ENCODE measurements around the gene FRS2. TPM values are rescaled to one million over a fixed set of nuclear protein-coding genes. Genes with fewer than 3 reads are reported as not detected.

FRS2 gene, protein sequence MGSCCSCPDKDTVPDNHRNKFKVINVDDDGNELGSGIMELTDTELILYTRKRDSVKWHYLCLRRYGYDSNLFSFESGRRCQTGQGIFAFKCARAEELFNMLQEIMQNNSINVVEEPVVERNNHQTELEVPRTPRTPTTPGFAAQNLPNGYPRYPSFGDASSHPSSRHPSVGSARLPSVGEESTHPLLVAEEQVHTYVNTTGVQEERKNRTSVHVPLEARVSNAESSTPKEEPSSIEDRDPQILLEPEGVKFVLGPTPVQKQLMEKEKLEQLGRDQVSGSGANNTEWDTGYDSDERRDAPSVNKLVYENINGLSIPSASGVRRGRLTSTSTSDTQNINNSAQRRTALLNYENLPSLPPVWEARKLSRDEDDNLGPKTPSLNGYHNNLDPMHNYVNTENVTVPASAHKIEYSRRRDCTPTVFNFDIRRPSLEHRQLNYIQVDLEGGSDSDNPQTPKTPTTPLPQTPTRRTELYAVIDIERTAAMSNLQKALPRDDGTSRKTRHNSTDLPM
- total RNA-seq (2014; rRNA removed; shearing (Covaris generic); ENCODE audit: low replicate concordance): 23.0 and 24.8 TPM in 2 replicates

DNA sequence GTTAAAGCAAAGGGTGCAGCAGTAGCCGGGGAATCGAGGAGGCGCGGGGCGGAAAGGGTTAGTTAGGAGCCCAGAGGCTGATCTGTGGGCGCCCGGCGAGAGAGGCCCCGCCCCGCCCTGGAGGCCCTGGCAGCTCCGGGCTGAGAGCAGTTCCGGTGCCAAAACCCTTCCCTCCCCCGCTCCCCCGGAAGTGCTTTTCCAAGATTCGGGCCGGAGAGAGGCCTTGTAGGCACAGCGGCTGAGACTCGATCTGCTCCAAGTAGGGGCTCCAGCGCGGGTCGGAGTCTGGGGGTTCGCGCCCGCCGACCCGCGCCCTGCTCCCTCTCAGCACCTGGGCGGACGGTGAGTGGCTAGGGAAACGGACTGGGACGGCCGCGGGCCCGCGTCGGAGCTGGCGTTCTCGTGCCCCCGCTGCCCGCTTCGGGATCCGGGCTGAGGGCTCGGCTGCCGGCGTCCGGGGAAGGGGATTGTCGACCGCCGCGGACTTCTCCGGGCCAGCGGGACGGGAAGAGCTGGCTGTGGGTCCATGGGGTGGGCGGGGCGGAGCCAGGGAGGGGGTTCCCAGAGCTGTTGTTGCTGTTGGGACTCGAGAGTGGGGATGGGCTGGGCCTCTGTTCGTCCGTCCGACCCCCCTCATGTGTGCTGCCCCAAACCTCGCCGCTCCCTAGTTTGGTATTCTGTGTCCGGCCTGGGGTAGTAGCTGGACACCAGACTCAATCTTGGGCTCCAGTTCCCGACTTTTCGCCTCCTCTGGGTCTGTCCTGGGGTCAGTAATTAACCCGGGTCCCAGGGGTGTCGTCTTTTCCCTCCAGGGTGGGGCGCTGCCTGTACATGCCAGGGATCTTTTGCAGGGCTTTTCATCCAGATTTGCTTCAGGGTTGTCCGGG, at the start of gene FRS2:
Gene FRS2, plus strand, starts transcription at position 200 of the 887 bp plus-strand sequence. CDS start 98,643 bp downstream, outside the sequence.
- DNase-seq: peak; percentile 94
- Histone ChIP-seq H3K36me3 (peaks cover 6% of the 10 kb centered on the region; the same call in 1 of the 2 replicates), H3K4me3 (peak within 1 kb of the TSS; percentile 93), H3K27me3 (no peaks in the 10 kb centered on the region), H3K9me3 (no peaks in the 10 kb centered on the region)

DNA sequence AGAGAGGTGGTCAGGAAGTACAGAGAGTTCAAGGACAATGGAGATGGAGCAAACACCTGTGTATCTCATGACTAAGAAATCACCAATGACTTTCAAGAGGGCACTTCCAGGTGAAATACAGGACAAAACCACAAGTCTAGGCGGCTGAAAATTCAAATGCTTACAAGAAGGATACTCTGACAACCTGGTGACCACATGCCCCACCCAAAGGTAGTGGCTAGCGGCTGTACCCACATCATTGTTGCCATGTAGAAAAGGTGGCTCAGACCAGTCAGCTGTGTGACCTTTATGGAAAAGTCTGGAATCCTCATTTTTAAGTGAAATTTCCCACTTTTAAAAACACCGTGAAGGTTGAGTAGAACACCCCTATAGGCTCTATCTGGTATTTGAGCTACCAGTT, 48.6 kb upstream of the FRS2 start:
- H3K9me3 ChIP-seq: no peaks in the 10 kb centered on the region

DNA sequence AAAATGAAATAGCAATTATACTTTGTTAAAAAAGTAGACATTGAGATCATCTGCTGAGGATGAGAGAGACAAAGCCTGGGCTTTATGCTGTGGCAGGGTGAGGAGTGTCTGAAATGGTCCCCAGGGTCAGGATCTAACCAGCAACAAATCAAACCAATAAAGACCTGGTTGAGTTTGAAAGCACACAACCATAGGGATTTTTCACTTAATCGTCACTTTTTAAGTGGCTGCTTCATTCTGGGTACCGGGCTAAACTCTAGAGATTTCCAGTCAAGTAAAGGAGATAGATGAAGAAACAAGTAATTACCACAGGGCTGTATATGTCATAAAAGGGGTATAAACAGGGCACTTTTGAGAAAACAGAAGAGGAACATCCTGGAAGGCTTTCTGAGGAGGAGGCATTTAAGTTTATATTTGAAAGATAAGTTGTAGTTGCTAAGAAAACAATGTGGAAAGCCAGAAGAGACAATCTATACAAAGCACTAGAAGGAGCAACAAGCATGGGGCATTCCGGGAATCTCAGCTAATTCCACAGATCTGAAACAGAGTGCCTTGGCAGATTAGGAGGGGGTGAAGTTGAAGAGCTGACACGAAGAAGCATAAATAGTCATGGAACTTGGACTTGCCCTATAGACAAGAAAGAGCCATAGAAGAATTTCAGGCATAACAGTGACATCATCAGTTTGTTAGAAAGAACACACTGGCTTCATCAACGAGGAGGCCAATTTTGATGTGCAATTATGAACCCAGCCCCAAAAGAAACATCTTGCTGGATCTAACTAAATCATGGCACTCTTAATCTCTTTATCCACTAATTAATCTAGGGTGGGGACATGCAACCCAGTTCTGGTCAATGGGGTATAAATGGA, 46.9 kb upstream of the FRS2 start:
- H3K27me3 ChIP-seq: no peaks in the 10 kb centered on the region
- no peak overlapping the region for H3K4me3 ChIP-seq
- no peaks in the 10 kb centered on the region for H3K36me3 ChIP-seq
- no peak for DNase-seq
- H3K9me3 ChIP-seq: no peaks in the 10 kb centered on the region

More for the DNA sequence above, 48.6 kb upstream of the FRS2 start:
- H3K4me3 ChIP-seq: no peak overlapping the region
- no peaks in the 10 kb centered on the region for H3K36me3 ChIP-seq
- DNase-seq: no peak
- no peaks in the 10 kb centered on the region for H3K27me3 ChIP-seq

DNA sequence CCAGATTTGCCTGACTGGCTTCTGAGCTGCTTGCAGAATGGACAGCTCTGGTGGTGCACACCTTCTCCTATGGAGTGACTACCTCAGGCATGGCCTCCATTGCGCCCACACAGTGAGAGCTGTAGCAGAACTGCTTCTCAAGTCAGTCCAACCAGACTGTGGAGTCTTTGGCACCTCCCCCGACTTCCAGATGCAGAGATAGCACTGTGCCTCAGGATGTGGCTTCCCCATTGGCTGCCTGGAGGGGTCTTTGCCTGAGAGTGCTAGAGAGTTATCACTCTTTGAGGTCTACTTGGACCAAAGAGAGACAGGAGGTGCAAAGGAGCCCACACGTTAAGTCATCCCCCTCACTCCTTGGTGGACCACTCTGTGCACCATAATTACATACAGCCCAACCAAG, 44.8 kb upstream of the FRS2 start:
- Histone ChIP-seq H3K27me3 (no peaks in the 10 kb centered on the region), H3K36me3 (no peaks in the 10 kb centered on the region), H3K4me3 (no peak overlapping the region), H3K9me3 (no peaks in the 10 kb centered on the region)
- DNase-seq: no peak

DNA sequence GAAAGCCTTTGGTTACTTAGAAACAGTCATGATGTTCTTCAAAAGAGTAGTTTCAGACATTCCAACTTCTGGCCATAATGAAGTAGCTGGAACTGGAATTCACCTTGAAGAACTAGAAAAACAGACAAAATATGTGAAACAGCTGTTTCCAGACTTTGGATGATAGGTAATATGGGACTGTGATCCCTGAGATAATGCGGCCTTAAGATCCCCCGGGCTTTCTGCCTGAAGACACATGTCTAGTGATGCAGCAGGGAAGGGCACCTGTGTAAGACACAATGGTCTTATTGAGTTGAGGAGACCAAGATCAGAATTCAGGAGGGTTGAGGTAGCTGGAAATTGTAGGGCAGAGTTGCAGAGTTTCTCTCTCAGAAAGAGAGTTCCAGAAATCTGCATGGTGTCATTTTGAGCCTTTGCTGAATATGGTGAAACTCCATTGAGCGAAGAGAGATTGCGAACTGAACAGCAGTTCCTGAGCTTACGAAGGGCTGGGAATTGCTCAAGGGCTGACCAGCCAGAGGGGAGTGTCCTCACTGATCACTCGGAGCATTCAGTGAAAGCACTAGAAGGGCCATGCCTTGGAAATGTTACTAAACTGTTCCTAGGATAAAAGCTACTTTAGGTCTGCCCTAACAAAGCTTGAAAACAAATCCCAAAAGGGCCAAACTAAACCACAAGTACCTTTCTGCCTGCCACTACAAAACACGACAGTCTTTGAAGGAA, 41.7 kb upstream of the FRS2 start:
- Histone ChIP-seq H3K9me3 (no peaks in the 10 kb centered on the region), H3K4me3 (no peak overlapping the region), H3K36me3 (no peaks in the 10 kb centered on the region), H3K27me3 (no peaks in the 10 kb centered on the region)
- no peak for DNase-seq

DNA sequence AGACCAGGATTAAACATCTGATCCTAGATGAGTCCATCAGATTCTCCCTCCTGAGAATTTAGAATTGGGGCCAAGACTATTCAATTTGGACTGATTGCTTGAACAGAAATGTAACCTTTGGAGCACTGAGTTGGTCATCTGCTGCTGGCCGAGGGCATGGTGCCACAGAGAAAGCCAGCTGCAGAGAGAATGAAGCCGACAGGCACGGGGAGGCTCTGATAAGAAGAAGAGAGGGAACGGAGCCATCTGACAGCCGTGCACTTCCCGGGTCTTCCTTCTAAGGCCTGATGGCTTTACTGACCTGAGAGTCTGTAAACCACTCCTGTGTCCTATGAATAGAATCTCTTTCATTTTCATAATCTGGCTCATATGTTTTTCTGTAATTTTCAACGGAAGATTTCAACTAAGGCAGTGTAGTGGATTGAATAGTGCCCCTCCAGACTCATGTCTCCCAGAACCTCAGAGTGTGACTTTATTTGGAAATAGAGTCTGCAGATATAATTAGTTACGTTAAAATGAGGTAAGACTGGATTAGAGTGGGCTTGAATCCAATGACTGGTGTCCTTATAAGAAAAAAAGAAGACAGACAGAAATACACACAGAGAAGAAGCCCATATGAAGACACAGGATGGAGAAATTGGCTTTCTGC, 39.1 kb upstream of the FRS2 start:
- Histone ChIP-seq H3K36me3 (no peaks in the 10 kb centered on the region), H3K4me3 (no peak overlapping the region), H3K27me3 (no peaks in the 10 kb centered on the region), H3K9me3 (no peaks in the 10 kb centered on the region)
- DNase-seq: no peak

DNA sequence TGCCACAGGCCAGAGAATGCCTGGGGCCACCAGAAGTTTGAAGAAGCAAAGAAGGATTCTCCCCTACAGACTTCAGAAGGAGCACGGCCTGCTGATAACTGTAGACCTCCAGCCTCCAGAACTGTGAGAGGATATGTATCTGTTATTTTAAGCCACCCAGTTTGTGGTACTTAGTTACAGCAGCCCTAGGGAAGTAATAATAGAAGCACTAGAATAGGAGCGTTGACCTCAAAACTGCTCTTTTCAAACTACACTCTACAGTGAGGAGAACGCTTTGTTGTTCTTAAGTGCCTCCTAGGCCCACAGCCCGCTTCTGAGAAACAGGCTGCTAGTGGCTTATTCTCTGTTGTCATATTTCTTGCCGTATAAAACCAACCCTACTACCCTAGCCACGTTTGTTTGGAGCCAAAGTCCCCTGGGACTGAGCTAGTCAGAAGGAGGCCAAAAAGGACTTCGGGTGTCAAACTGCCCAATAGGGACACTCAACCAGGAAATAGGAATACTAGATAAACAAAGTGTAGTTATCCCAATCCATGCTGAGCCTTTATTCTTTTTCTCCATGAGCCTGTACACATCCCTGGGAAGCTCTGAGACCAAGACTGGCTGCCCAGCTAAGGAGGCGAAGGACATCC, 38.5 kb upstream of the FRS2 start:
- Histone ChIP-seq H3K4me3 (no peak overlapping the region), H3K36me3 (no peaks in the 10 kb centered on the region), H3K27me3 (no peaks in the 10 kb centered on the region), H3K9me3 (no peaks in the 10 kb centered on the region)
- DNase-seq: no peak

DNA sequence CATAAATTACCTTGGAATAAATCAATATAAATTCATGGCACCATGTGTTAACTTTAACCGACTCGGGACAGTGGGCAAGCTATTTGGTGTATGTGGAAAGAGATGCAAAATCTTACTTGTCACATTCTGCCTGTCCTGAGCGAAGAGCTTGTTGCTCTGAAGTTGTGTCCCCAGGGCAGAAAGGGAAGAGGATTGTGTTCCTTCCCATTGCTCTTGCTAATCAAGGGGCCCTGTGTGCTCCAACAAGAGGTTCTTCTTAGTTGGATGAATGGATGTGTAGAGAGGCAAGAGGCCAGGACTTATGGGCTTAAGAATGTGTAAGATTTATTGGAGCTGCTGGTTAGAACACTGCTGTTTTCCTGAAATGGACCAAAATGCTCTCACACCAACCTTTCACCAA, 36.5 kb upstream of the FRS2 start:
- DNase-seq: no peak
- H3K9me3 ChIP-seq: no peaks in the 10 kb centered on the region
- H3K4me3 ChIP-seq: no peak overlapping the region
- no peaks in the 10 kb centered on the region for H3K36me3 ChIP-seq
- no peaks in the 10 kb centered on the region for H3K27me3 ChIP-seq

DNA sequence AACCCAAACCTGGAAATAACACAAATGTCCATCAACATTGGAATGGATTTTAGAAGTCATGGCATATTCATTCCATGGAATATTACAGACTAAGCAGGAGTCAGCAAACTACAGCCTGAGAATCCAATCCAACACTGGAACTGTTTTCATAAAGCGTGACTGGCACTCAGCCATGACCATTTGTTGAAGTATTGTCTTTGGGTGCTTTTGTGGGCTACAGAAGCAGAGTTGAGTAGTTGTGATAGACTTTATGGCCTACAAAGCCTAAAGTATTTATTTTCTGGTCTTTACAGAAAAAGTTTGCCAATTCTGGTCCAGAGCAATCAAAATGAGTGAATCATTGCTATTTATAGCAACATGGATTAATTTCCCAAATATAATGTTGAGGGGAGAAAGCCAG, 34.5 kb upstream of the FRS2 start:
- no peaks in the 10 kb centered on the region for H3K36me3 ChIP-seq
- H3K9me3 ChIP-seq: no peaks in the 10 kb centered on the region
- DNase-seq: peak; percentile 39
- no peak overlapping the region for H3K4me3 ChIP-seq
- H3K27me3 ChIP-seq: no peaks in the 10 kb centered on the region

DNA sequence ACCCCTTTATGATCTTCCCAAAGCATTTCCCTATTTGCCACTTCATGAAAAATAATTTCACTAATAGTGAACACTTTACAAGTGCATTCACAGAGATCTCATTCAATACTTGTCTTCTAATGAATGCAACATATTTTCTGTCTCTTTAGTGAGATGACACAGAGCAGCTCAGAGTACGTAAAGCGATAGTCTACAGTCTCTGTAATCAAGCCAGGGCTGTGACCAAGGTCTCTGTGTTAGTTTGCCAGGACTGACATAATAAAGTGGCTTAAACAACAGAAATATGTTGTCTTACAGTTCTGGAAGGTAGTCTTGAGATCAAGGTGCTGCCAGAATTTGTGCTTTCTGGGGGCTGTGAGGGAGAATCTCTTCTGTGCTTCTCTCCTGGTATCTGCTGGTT, 33.1 kb upstream of the FRS2 start:
- H3K27me3 ChIP-seq: no peaks in the 10 kb centered on the region
- H3K9me3 ChIP-seq: no peaks in the 10 kb centered on the region
- no peak overlapping the region for H3K4me3 ChIP-seq
- no peak for DNase-seq
- H3K36me3 ChIP-seq: no peaks in the 10 kb centered on the region

DNA sequence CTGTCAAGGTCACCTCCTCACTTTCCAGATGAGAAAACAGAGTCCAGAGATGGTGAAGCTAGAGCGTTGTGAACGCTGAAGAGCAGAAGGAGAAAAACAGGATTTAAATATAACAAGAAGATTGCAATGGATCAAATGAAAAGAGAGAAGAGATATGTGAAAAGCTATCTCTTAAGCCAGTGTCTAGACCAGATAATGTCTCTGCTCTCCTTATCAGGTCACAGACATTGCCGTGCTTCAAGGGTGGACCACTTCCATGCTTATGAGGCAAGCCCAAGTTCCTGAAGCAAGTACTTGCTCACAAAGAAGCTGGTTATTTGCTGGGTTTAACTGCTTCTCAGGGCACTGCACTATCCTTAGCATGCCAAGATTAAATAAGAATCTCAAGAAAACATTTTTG, 31.6 kb upstream of the FRS2 start:
- H3K4me3 ChIP-seq: no peak overlapping the region

DNA sequence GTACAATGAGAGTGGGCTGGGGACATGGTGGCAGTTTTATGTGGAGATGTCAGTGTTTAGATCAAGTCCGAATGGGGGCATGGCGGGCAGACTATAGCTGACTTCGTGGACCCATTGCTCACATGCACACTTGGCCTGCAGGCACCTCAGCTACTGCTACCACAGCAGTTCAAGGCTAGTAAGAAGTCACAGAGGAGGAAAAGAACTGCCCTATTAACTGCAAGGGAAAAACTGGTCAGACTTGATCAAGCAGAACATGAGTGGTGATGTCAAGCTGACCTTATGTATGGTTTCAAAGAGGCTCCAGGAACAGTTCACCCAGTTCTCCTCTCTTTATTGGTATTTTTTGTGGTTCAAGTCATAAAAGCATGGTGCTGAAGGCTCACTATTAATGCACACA, 30.2 kb upstream of the FRS2 start:
- Histone ChIP-seq H3K4me3 (no peak overlapping the region), H3K36me3 (no peaks in the 10 kb centered on the region), H3K27me3 (no peaks in the 10 kb centered on the region), H3K9me3 (peaks cover 2% of the 10 kb centered on the region)
- no peak for DNase-seq

More for the DNA sequence above, 31.6 kb upstream of the FRS2 start:
- Histone ChIP-seq H3K9me3 (peaks cover 2% of the 10 kb centered on the region; the same call in 1 of the 2 replicates), H3K27me3 (no peaks in the 10 kb centered on the region), H3K36me3 (no peaks in the 10 kb centered on the region)
- DNase-seq: no peak

DNA sequence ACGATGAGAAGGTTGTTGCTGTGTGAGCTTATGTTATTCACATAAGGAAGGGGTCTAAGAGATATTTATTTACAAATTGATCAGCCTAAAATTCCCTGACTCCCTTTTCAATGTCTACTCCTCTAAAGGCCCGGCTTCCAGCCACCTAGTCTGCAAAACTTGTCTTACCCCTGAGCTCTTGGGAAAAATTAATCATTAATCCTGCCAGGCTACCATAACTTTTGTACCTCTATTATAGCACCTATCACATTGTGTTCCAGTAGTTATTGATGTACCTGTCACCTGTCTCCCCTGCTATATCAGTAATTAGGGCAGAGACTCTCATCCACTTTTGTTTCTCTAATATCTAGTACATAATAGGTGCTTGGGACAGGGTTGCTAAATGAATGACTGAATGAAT, 29.3 kb upstream of the FRS2 start:
- H3K9me3 ChIP-seq: peaks cover 2% of the 10 kb centered on the region

DNA sequence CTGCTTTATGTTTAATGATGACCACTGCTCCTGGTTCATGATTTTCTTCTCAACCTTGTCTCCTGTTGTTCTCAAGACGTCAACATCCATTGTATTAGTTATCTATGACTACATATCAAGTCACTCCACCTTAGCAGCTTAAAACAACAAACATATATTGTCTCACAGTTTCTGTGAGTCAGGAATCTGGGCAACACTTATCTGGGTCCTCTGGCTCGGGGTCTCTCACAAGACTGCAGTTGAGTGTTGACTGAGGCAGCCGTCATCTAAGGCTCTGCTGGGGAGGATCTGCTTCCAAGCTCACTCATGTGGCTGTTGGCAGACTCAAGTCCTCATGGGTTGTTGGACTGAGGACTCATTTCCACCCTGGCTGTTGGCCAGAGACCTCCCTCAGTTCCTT, 27.3 kb upstream of the FRS2 start:
- peak; percentile 98 for DNase-seq
- H3K27me3 ChIP-seq: no peaks in the 10 kb centered on the region
- H3K9me3 ChIP-seq: peaks cover 2% of the 10 kb centered on the region
- H3K36me3 ChIP-seq: no peaks in the 10 kb centered on the region
- no peak overlapping the region for H3K4me3 ChIP-seq

More for the DNA sequence above, 29.3 kb upstream of the FRS2 start:
- Histone ChIP-seq H3K4me3 (no peak overlapping the region), H3K27me3 (no peaks in the 10 kb centered on the region), H3K36me3 (no peaks in the 10 kb centered on the region)
- DNase-seq: no peak

DNA sequence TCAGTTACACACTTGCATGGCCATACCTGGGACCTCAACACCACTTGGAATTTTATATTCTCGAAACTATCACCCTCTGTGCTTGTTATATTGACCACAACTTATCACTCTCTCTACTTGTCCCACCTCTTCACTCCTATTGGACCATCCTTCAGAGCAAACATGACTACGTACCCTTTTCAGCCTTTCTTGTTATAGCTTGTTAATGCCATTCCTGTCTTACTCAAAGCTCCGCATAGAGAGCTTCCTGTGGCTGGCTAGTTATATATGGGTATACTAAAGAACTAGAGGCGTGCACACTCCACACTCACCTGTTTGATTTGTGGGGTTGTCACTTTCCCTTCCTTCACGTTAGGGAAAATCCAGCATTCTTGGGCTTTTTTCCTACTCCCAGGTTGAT, 26.3 kb upstream of the FRS2 start:
- Histone ChIP-seq H3K4me3 (no peak overlapping the region), H3K9me3 (peaks cover 2% of the 10 kb centered on the region), H3K27me3 (no peaks in the 10 kb centered on the region), H3K36me3 (no peaks in the 10 kb centered on the region)
- DNase-seq: no peak

All from MG63 (cell line).